ENCODE measurements around the gene TACSTD2. TPM values are rescaled to one million over a fixed set of nuclear protein-coding genes. Genes with fewer than 3 reads are reported as not detected.
"Not testable (repeated sequence)": the region's sequence is repeated elsewhere in the genome, so short reads cannot be mapped to it uniquely, and the experiment has no call there.

The TACSTD2 gene
- polyA plus RNA-seq, 1 donor: 0.14 TPM

- no peak for DNase-seq (ENCODE audit: low read depth)
Observed at GRCh38 chr1:58568271-58568860, 8.7 kb downstream of the TACSTD2 start.

GRCh38 chr1:58566339-58566738 lies 10.7 kb downstream of the TACSTD2 start:
- no peak for DNase-seq (ENCODE audit: low read depth)

GRCh38 chr1:58563715-58564114 lies 13.3 kb downstream of the TACSTD2 start:
- DNase-seq (ENCODE audit: low read depth): not testable (repeated sequence)

- no peak for DNase-seq (ENCODE audit: low read depth)
Observed at GRCh38 chr1:58561633-58562032, 15.4 kb downstream of the TACSTD2 start.

GRCh38 chr1:58555393-58555792 lies 21.7 kb downstream of the TACSTD2 start:
- DNase-seq (ENCODE audit: low read depth): no peak

- DNase-seq (ENCODE audit: low read depth): no peak
Observed at GRCh38 chr1:58551186-58552140, 25.6 kb downstream of the TACSTD2 start.

GRCh38 chr1:58549291-58549690 lies 27.8 kb downstream of the TACSTD2 start:
- not testable (repeated sequence) for DNase-seq (ENCODE audit: low read depth)

GRCh38 chr1:58548371-58548770 lies 28.7 kb downstream of the TACSTD2 start:
- no peak for DNase-seq (ENCODE audit: low read depth)

GRCh38 chr1:58546520-58547308 lies 30.3 kb downstream of the TACSTD2 start, which contains the start of gene OMA1:
TSS of gene OMA1 (minus strand) at chr1:58546726. CDS start at chr1:58539294, 7,432 bp downstream.
- DNase-seq (ENCODE audit: low read depth): peak; percentile 90

- DNase-seq (ENCODE audit: low read depth): no peak
Observed at GRCh38 chr1:58545591-58546519, 31.2 kb downstream of the TACSTD2 start.

GRCh38 chr1:58543260-58543659 lies 33.8 kb downstream of the TACSTD2 start:
- no peak for DNase-seq (ENCODE audit: low read depth)

GRCh38 chr1:58539553-58539952 lies 37.5 kb downstream of the TACSTD2 start:
- DNase-seq (ENCODE audit: low read depth): no peak

- DNase-seq (ENCODE audit: low read depth): no peak
Observed at GRCh38 chr1:58538821-58539220, 38.2 kb downstream of the TACSTD2 start.

- DNase-seq (ENCODE audit: low read depth): not testable (repeated sequence)
Observed at GRCh38 chr1:58531842-58532241, 45.2 kb downstream of the TACSTD2 start.

- no peak for DNase-seq (ENCODE audit: low read depth)
Observed at GRCh38 chr1:58529284-58529683, 47.8 kb downstream of the TACSTD2 start.

- no peak for DNase-seq (ENCODE audit: low read depth)
Observed at GRCh38 chr1:58528518-58528917, 48.5 kb downstream of the TACSTD2 start.

Other genes starting within 250 kb of the TACSTD2 start
- gene OMA1, start 30.5 kb downstream of the TACSTD2 start, polyA plus RNA-seq (ENCODE audit: insufficient read length): 14.8 TPM
- 28.3 TPM for gene MYSM1, start 122.8 kb upstream of the TACSTD2 start, polyA plus RNA-seq (ENCODE audit: insufficient read length)
- gene JUN, start 206.8 kb upstream of the TACSTD2 start, polyA plus RNA-seq (ENCODE audit: insufficient read length): 154 TPM